Activated T-cell treated with anti-CD3 and anti-CD28 coated beads, Interleukin-2, amount 50 U/mL, for 4 hours (primary cell): ENCODE results near the gene MATCAP1. TPM values are rescaled to one million over a fixed set of nuclear protein-coding genes. Genes with fewer than 3 reads are reported as not detected.

Source experiments
- ATAC-seq, 2 donors: fragments of 200-7000 bp; cut with Tn5 transposase; one replicate each; pipeline ENCODE4 v1.10.0; 2021
- DNase-seq: peaks from one replicate; pipeline ENCODE4 v3.0.0-alpha.2; 2020
- H3K27me3 Mint-ChIP-seq: one replicate; pipeline ENCODE4 v1.8.0; 2021; ENCODE audit warnings: low read depth, mixed read lengths
- H3K36me3 Mint-ChIP-seq: one replicate; pipeline ENCODE4 v1.8.0; 2022; ENCODE audit warnings: mixed read lengths; ENCODE audit not compliant: insufficient read depth
- H3K4me1 Mint-ChIP-seq: one replicate; pipeline ENCODE4 v1.8.0; 2021; ENCODE audit warnings: low read depth, mixed read lengths
- H3K4me3 Mint-ChIP-seq: one replicate; pipeline ENCODE4 v1.8.0; 2021; ENCODE audit warnings: mild to moderate bottlenecking, moderate library complexity, mixed read lengths
- H3K9me3 Mint-ChIP-seq: one replicate; pipeline ENCODE4 v1.8.0; 2021; ENCODE audit warnings: mixed read lengths
- total RNA-seq, 3 donors: library from RNA; stranded (reverse); gene quantifications; one replicate each; pipeline ENCODE4 v1.2.1, GENCODE V29; 2021

The MATCAP1 gene
- total RNA-seq, 3 donors from 2014 or later: 10.1 to 15.5 (median 14.7) TPM

DNA sequence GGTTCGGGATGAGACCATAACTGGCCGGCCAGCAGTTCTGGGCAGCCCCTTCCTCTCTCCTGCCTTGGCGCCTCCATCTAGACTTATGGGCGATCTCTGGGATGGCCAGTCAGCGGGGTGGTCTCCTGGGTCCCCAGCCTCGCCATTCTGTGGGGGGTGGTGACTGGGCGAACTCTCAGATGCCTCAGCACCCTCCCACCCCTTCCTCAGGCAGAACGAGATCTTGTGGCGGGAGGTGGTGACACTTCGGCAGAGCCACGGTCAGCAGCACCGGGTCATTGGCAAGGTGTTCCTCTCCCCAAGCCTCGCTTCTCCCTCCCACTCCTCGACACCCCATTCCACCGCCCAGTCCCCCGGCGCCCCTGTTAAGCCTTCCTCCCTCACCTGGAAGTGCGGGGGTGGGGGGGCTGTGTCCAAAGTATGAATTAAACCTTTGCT is 17.6 kb downstream of the MATCAP1 start:
- Mint-ChIP-seq H3K36me3 (no peaks in the 10 kb centered on the region), H3K9me3 (no peaks in the 10 kb centered on the region), H3K27me3 (peaks cover 71% of the 10 kb centered on the region), H3K4me1 (peaks cover 34% of the 10 kb centered on the region), H3K4me3 (no peak overlapping the region)
- DNase-seq: no peak
- ATAC-seq: no peak

DNA sequence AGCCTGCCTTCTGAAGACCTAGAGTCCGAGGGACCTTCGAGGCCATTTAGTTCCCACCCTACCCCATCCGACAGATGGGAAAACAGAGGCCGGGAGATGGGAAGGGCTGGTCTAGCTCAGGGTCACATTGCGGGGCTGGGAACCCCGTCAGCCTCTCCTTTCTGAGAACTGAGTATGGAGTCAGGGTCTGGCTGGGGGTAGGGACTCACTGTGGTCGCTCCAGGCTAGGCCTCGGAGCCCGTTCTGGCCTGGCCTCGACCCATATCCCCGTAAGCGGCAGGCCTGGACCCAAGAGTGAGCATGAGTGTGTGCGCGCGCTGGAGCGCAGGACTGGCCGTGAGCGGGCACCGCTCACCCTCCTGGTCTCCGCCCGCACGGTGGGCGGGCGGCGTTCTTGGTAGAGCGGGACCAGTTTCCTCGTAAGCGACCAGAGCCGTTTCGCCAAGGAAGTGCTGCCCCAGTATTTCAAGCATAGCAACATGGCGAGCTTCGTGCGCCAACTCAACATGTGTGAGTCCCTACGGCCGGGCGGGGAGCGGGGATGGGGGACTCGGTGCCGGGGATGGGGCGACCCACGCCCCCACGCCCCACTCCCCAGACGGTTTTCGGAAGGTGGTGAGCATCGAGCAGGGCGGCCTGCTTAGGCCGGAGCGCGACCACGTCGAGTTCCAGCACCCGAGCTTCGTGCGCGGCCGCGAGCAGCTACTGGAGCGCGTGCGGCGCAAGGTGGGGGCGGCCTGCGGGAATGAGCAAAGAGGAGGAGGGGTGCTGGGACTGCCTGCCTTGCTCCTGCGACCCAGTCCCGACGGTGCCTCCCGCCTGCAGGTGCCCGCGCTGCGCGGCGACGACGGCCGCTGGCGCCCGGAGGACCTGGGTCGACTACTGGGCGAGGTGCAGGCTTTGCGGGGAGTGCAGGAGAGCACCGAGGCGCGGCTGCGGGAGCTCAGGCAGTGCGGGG is 18.4 kb downstream of the MATCAP1 start:
- peaks cover 70% of the 10 kb centered on the region for H3K27me3 Mint-ChIP-seq
- ATAC-seq: no peak
- no peaks in the 10 kb centered on the region for H3K9me3 Mint-ChIP-seq
- peaks cover 35% of the 10 kb centered on the region for H3K4me1 Mint-ChIP-seq
- DNase-seq: no peak
- no peaks in the 10 kb centered on the region for H3K36me3 Mint-ChIP-seq
- peak overlapping the region; percentile 21 for H3K4me3 Mint-ChIP-seq

DNA sequence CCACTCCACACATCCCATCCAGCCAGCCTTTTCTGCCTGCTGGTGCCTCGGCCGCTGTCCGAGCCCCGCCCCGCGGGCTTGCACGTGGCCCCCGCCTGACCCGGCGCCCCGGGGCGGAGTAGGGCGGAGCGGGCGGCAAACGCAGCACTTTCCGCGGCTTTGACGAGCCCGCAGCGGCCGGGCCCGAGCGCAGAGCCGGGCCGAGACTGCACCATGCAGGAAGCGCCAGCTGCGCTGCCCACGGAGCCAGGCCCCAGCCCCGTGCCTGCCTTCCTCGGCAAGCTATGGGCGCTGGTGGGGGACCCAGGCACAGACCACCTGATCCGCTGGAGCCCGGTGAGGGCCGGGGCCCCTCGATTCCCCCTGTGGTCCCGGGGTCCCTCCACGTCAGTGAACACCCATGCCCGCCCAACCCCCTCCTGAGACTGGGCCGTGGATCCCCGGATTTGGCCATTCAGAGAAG is 19.1 kb downstream of the MATCAP1 start, which contains the start of gene HSF4:
TSS of gene HSF4 (plus strand) at position 147 of the 463 bp plus-strand sequence. CDS start at position 214, 67 bp downstream.
- no peak for DNase-seq
- Mint-ChIP-seq H3K27me3 (peaks cover 62% of the 10 kb centered on the region), H3K36me3 (no peaks in the 10 kb centered on the region), H3K4me3 (peak within 1 kb of the TSS; percentile 37), H3K4me1 (peaks cover 32% of the 10 kb centered on the region), H3K9me3 (no peaks in the 10 kb centered on the region)
- no peak for ATAC-seq

- Mint-ChIP-seq H3K36me3 (no peaks in the 10 kb centered on the region), H3K9me3 (no peaks in the 10 kb centered on the region), H3K27me3 (peaks cover 59% of the 10 kb centered on the region), H3K4me3 (peak overlapping the region; percentile 37), H3K4me1 (peaks cover 35% of the 10 kb centered on the region)
- DNase-seq (no peak), ATAC-seq (no peak)
Observed at GRCh38 chr16:67163999-67164558, 19.7 kb downstream of the MATCAP1 start.

DNA sequence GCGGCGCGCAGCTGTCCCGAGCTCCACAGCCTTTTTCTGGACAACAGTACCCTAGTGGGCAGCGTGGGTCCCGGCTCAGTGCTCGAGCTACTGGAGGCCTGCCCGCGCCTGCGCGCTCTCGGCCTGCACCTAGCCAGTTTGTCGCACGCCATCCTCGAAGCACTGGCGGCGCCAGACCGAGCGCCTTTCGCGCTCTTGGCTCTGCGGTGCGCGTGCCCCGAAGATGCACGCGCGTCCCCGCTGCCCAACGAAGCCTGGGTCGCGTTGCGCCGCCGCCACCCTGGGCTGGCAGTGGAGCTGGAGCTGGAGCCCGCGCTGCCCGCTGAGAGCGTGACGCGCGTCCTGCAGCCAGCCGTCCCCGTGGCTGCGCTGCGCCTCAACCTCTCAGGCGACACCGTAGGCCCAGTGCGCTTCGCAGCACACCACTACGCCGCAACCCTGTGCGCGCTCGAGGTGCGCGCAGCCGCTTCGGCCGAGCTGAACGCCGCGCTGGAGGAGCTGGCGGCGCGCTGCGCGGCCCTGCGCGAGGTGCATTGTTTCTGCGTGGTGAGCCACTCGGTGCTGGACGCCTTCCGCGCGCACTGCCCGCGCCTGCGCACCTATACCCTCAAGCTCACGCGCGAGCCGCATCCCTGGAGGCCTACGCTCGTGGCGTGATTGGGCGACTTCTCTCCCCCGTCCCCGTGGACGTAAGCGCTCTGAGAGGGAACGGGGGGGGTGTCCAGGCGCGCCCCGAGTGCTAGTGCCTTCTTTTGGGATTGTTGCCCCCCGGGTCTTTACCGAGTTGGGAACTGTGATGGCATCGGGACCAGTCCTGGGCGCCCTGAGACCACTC is 20.4 kb downstream of the MATCAP1 start:
- ATAC-seq: peak; percentile 5 to 11
- Mint-ChIP-seq H3K27me3 (peaks cover 52% of the 10 kb centered on the region), H3K4me1 (peaks cover 40% of the 10 kb centered on the region), H3K4me3 (peak overlapping the region; percentile 37), H3K9me3 (no peaks in the 10 kb centered on the region), H3K36me3 (no peaks in the 10 kb centered on the region)
- no peak for DNase-seq

GRCh38 chr16:67162506-67163163 is 21.1 kb downstream of the MATCAP1 start:
- peaks cover 44% of the 10 kb centered on the region for H3K27me3 Mint-ChIP-seq
- H3K4me3 Mint-ChIP-seq: no peak overlapping the region
- H3K36me3 Mint-ChIP-seq: peaks cover under 1% of the 10 kb centered on the region
- no peaks in the 10 kb centered on the region for H3K9me3 Mint-ChIP-seq
- DNase-seq (no peak), ATAC-seq (no peak)
- peaks cover 46% of the 10 kb centered on the region for H3K4me1 Mint-ChIP-seq

DNA sequence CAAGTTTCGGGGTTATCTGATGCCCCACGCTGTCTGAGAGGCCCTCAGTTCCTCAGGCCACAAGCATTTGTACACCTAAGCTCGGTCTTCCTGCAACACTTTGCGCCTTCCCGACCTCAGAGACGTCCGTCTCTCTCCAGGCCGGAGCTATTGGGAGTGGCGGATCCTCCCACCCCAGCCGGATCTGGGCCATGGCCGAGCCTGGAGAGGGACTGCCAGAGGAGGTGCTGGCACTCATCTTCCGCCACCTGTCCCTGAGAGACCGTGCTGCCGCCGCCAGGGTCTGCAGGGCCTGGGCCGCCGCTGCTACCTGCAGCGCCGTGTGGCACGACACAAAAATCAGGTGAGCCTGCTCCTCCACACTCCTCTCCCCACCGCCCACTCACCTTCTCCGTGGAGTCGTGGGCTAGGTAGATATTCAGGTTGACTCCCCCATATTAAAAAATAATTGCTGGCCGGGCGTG is 22.1 kb downstream of the MATCAP1 start:
- Mint-ChIP-seq H3K36me3 (peaks cover 1% of the 10 kb centered on the region), H3K4me3 (peak overlapping the region; percentile 26), H3K27me3 (peaks cover 34% of the 10 kb centered on the region), H3K4me1 (peaks cover 56% of the 10 kb centered on the region), H3K9me3 (no peaks in the 10 kb centered on the region)
- ATAC-seq: no peak
- DNase-seq: no peak

DNA sequence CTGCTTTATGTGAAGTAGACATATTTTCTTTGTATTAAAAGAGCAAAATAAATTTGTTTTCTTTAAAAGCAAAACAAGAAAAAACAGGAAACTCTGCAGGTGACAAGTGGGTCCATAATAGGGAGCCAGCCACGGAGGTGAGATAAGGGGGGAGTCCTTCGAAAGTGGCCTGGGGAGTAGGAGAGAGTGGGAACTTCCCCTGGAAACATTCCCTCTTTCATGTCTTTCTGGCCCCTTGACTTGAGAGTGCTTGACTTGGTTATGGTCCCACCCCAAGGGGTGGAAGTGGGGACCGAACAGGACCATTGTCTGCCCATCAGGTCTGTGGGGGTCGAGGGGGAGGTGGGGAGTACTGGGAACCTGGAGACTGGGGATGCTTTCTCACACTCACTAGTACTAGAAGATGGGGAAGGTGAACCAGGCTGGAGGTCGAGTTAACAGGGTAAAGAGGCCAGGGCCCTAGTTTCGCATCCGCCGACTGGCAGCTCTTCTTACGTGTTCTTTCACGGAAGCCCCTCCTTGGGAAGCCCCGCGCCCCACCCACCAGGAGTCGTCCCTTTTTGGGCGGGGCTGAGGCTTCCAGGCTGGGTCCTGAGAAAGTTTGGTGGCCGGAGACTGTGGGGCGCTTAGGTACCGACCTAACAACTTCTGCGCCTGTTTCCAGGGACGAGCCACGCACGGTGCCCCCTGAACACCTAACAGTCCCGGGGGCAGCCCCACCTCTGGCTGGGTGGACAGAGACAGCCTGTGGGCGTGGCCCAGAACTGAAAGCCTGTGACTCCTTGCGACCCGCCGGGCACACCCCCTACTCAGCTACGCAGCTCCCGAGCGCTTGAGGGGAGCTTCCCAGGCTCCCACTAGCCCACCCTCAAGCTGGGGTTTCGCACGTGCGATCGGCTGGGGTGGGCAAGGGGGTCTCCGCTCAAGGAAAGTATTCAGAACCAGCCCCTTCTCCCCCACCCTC is 24.8 kb downstream of the MATCAP1 start:
- ATAC-seq (peak; percentile 20 to 34), DNase-seq (peak; percentile 79)
- Mint-ChIP-seq H3K9me3 (no peaks in the 10 kb centered on the region), H3K4me1 (peaks cover 62% of the 10 kb centered on the region), H3K27me3 (peaks cover 17% of the 10 kb centered on the region), H3K4me3 (peak overlapping the region; percentile 89), H3K36me3 (peaks cover 1% of the 10 kb centered on the region)

DNA sequence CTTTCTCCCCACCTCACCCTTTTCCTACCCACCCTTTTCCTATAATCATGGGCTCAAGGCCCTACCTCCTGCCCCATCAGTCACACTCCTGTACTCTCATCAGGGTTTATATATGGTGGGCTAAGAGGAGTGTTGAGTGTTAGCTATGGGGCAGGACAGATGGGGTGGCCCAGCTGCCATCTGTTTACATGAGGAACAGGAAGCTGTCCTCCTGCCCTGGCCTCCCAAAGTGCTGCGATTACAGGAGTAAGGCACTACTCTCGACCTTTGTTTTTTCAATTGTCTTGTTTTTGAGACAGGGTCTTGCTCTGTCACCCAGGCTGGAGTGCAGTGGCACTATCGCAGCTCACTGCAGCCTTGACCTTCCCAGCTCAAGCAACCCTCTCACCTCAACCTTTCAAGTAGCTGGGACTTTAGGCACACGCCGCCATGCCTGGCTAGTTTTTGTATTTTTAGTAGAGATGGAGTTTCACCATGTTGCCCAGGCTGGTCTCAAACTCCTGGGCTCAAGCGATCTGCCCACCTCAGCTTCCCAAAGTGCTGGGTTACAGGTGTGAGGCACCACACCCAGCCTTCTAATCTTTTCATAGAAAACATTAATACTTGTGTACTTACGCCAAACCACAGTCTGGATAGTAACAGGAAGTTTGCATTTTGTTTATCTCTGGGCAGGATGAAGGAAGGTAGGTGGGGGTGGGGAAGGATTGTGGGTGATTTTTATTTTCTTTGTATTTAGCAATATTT is 25.7 kb downstream of the MATCAP1 start:
- no peaks in the 10 kb centered on the region for H3K9me3 Mint-ChIP-seq
- peaks cover 14% of the 10 kb centered on the region for H3K27me3 Mint-ChIP-seq
- H3K4me3 Mint-ChIP-seq: peak overlapping the region; percentile 89
- ATAC-seq: no peak
- no peak for DNase-seq
- peaks cover 1% of the 10 kb centered on the region for H3K36me3 Mint-ChIP-seq
- H3K4me1 Mint-ChIP-seq: peaks cover 65% of the 10 kb centered on the region

GRCh38 chr16:67157106-67157748 is 26.5 kb downstream of the MATCAP1 start:
- no peak for DNase-seq
- H3K36me3 Mint-ChIP-seq: peaks cover 1% of the 10 kb centered on the region
- H3K9me3 Mint-ChIP-seq: no peaks in the 10 kb centered on the region
- H3K4me3 Mint-ChIP-seq: no peak overlapping the region
- peaks cover 67% of the 10 kb centered on the region for H3K4me1 Mint-ChIP-seq
- no peak for ATAC-seq
- H3K27me3 Mint-ChIP-seq: peaks cover 9% of the 10 kb centered on the region

DNA sequence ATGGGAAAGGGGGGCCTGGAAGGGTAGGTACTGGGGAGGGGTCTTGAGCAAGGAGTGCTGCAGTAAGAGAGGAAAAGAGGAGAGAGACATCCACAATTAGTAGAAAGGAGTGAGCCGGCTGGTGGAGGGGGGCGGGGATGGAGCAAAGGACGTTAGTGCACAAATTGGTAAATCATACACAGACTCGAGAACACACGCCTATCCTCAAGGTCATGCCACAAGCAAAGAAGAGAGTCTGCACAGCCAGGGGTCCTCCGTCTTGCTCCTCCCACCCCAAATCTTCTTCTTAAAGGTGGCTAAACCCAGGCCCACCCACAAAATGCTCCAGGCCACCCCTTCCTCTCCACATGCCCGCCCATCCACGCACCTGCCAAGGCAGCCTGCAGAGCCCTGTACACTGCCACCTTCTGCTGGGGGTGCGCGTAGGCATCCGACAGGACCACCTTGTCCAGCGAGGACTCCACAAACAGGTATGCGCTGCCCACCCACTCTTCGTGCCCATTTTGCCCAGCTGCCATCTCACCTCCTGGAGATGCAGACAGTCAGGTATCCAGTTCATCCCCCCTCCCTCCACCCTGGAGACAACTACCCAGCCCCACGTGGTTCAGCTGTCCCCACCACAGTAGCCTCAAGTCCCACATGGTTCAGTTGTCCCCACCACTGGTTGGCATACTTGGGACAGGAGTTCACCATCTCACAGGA is 27.5 kb downstream of the MATCAP1 start:
- no peak for ATAC-seq
- DNase-seq: no peak
- Mint-ChIP-seq H3K4me3 (no peak overlapping the region), H3K27me3 (peaks cover 3% of the 10 kb centered on the region), H3K4me1 (peaks cover 63% of the 10 kb centered on the region), H3K9me3 (no peaks in the 10 kb centered on the region), H3K36me3 (peaks cover 1% of the 10 kb centered on the region)
